GM12872 (cell line): Measurements from ENCODE around the gene OR10T2.

Source experiments
- TF ChIP-seq, protein P1 (sequence below): IDR thresholded peaks from 3 replicates; pipeline ENCODE4 v1.5.1; 2011; ENCODE audit warnings: low read depth, mild to moderate bottlenecking, low read length, moderate library complexity; ENCODE audit not compliant: insufficient read depth

Gene OR10T2

DNA sequence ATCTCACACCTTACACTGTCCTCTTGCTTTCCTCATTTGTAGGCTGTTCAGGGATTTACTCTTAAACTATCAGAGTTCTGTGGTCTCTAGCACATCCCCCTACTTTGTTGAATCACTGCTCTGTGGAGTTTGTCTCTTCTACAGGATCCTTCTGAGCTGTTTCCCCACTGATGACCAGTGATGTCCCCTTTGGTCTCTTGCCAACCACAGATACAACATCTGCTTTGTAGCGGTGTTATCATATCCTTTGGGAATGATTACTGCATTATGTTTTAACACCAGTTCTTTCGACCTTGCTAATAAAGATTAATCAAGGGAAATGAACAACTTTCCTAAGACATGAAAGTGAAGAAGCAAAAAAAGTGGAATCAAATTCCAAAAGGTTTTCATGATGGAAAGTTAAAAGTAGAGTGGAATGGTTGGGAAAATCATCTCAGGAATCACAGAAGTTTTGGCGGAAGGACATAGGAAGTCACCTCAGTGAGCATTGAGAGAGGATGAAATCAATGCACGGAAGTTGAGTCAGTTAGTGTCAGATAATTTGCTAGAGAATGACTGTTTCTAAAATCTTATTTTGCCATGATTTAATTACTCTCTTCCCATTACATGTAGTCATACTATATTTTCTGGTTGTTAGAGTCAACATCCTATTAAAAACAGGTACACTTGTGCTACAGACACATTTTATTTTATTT is 15.5 kb upstream of the OR10T2 start:
- TF ChIP-seq, protein P1, sequence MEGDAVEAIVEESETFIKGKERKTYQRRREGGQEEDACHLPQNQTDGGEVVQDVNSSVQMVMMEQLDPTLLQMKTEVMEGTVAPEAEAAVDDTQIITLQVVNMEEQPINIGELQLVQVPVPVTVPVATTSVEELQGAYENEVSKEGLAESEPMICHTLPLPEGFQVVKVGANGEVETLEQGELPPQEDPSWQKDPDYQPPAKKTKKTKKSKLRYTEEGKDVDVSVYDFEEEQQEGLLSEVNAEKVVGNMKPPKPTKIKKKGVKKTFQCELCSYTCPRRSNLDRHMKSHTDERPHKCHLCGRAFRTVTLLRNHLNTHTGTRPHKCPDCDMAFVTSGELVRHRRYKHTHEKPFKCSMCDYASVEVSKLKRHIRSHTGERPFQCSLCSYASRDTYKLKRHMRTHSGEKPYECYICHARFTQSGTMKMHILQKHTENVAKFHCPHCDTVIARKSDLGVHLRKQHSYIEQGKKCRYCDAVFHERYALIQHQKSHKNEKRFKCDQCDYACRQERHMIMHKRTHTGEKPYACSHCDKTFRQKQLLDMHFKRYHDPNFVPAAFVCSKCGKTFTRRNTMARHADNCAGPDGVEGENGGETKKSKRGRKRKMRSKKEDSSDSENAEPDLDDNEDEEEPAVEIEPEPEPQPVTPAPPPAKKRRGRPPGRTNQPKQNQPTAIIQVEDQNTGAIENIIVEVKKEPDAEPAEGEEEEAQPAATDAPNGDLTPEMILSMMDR, result no peak

DNA sequence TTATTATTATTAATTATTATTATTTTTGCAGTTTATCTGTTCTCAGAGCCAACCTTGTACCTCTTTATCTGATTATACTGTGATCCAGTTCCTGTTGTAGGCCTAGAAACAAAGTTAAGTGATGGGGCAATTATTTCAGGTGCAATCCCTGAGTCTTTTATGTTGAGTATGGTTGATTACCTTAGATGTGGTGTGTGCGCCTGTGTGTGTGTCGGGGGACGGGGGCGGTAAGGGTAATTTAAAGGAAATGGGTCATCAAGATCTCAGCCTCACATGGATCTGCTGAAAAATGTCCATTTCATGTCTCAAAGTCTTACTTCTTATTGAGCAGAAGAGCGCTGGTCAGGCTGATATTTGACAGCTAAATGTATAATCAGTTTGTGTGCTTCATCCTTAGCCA is 7.8 kb upstream of the OR10T2 start:
- TF ChIP-seq, protein P1, result no peak

DNA sequence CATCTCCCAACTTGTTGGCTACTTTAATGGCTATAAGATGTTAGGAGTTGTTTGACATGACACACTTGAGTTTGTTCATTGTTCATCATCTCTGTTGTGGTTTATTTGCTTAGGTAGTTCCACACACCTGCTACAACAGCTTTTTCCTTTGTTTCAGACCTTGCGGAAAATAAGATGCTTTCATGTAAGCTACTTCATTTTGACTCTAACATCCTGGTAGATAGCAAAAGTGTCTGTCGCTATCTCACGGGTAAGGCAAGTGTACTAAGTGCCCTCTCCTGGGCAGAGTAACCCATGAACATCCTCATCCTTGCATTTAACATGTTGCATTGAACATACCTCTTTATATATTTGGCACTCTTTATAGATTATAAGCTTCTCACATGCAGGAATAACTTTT is 1.6 kb upstream of the OR10T2 start:
- TF ChIP-seq, protein P1, result no peak

DNA sequence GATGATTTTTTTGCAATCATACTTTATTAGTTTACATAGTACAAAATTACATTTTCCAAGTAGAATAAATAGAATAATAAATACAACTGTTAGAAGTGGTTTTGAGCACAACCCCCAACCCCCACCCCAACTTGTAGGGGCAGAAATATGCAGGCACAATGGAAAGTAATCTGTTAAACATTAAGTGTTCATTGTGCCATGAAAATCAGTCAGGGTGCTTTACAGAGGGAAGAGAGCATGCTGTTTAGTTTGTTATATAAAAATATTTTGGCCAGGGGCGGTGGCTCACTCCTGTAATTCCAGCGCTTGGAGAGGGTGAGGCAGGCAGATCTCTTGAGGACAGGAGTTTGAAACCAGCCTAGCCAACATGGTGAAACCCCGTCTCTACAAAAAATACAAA is 2.6 kb downstream of the OR10T2 start:
- TF ChIP-seq, protein P1, result no peak

DNA sequence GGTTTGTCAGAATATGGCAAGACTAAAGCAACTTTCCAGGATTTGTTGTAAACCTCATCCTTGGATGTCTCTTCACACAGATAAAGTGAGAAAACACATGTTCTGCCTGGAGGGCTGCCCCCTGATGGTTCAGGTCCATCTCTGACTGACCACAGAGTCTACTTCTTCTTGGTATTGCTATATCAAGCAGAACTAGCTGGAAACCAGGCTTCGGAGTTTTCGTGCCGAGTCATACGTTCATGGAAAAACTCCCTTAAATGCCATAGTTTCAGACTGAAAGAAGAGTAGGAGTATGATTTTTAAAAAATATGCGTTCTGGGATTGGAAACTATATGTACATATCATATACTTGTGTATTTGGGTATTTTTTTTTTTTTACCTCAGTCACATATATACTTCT is 5.8 kb downstream of the OR10T2 start:
- TF ChIP-seq, protein P1, result no peak

DNA sequence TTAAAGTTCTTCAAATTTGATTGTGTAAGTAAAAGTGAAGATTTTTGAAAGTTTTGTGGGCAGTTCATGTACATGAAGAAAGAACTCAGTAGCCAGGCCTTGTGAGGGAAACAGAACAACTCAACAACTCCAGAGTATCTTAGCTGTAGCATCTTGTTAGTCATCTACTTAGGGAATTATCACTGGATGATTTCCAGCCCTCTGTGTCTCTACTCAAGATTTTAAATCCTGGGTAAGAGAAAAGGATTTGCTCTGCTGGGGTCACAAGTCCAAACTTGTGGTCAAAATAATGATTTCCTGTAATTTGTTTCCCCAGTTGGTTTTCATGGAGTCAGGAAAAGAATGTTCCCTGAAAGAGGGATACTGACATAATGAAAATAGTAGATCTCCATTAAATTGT is 8.2 kb downstream of the OR10T2 start:
- TF ChIP-seq, protein P1, result no peak

DNA sequence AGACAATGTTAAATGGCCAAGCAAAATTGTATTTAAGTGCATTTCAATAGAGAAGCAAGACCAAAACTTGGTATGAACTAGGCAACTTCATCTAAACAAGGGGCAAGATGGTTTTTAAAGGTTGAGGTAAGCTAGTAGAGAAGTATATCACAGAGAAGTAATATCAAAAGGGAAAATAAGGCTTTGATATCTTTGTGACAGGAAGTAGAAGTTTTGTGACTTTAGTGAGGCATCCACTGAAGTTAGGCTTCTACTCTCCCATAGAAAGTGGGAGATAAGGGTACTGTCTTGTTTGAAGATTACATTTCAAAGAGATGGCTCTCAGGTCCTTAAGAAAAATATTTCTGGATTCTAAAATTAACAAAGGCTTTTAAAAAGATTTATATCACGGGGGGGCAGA is 8.9 kb downstream of the OR10T2 start:
- TF ChIP-seq, protein P1, result no peak
